ENCODE measurements around the gene HAGH. TPM values are rescaled to one million over a fixed set of nuclear protein-coding genes. Genes with fewer than 3 reads are reported as not detected.

The HAGH gene
- polyA plus RNA-seq, 1 donor from 2014 or later: 163 TPM

- no peak for TF ChIP-seq POLR2AphosphoS5 (IDR thresholded peaks at IDR 0.05)
- no peak for TF ChIP-seq MXI1 (conservative IDR thresholded peaks at IDR 0.05; ENCODE audit: poor library complexity, severe bottlenecking)
- no peak for TF ChIP-seq EP300 (conservative IDR thresholded peaks at IDR 0.05; ENCODE audit: poor library complexity, severe bottlenecking)
- no peak for TF ChIP-seq EZH2 (IDR thresholded peaks at IDR 0.05; ENCODE audit: borderline replicate concordance, insufficient read depth, low read length, poor library complexity, severe bottlenecking)
- no peak for TF ChIP-seq TAF1 (IDR thresholded peaks at IDR 0.05; ENCODE audit: low read depth)
- TF ChIP-seq, protein P1, sequence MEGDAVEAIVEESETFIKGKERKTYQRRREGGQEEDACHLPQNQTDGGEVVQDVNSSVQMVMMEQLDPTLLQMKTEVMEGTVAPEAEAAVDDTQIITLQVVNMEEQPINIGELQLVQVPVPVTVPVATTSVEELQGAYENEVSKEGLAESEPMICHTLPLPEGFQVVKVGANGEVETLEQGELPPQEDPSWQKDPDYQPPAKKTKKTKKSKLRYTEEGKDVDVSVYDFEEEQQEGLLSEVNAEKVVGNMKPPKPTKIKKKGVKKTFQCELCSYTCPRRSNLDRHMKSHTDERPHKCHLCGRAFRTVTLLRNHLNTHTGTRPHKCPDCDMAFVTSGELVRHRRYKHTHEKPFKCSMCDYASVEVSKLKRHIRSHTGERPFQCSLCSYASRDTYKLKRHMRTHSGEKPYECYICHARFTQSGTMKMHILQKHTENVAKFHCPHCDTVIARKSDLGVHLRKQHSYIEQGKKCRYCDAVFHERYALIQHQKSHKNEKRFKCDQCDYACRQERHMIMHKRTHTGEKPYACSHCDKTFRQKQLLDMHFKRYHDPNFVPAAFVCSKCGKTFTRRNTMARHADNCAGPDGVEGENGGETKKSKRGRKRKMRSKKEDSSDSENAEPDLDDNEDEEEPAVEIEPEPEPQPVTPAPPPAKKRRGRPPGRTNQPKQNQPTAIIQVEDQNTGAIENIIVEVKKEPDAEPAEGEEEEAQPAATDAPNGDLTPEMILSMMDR (IDR thresholded peaks at IDR 0.05; ENCODE audit: poor library complexity, severe bottlenecking): no peak
- TF ChIP-seq RAD21 (conservative IDR thresholded peaks at IDR 0.05): no peak
- TF ChIP-seq, protein P2, sequence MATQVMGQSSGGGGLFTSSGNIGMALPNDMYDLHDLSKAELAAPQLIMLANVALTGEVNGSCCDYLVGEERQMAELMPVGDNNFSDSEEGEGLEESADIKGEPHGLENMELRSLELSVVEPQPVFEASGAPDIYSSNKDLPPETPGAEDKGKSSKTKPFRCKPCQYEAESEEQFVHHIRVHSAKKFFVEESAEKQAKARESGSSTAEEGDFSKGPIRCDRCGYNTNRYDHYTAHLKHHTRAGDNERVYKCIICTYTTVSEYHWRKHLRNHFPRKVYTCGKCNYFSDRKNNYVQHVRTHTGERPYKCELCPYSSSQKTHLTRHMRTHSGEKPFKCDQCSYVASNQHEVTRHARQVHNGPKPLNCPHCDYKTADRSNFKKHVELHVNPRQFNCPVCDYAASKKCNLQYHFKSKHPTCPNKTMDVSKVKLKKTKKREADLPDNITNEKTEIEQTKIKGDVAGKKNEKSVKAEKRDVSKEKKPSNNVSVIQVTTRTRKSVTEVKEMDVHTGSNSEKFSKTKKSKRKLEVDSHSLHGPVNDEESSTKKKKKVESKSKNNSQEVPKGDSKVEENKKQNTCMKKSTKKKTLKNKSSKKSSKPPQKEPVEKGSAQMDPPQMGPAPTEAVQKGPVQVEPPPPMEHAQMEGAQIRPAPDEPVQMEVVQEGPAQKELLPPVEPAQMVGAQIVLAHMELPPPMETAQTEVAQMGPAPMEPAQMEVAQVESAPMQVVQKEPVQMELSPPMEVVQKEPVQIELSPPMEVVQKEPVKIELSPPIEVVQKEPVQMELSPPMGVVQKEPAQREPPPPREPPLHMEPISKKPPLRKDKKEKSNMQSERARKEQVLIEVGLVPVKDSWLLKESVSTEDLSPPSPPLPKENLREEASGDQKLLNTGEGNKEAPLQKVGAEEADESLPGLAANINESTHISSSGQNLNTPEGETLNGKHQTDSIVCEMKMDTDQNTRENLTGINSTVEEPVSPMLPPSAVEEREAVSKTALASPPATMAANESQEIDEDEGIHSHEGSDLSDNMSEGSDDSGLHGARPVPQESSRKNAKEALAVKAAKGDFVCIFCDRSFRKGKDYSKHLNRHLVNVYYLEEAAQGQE (IDR thresholded peaks at IDR 0.05; ENCODE audit: borderline replicate concordance): no peak
- no peak for TF ChIP-seq SMC3 (conservative IDR thresholded peaks at IDR 0.05; ENCODE audit: poor library complexity)
- no peak overlapping the region for H3K4me2 ChIP-seq (ENCODE audit: low read length)
- no peak overlapping the region for H3K4me3 ChIP-seq (ENCODE audit: low read length)
- H3K36me3 ChIP-seq (ENCODE audit: insufficient read depth, low read length): no peaks in the 10 kb centered on the region
- H3K27ac ChIP-seq (ENCODE audit: low read length): no peak overlapping the region
- H3K9me3 ChIP-seq (ENCODE audit: low read length): no peaks in the 10 kb centered on the region
- no peak overlapping the region for H2AFZ ChIP-seq (ENCODE audit: low read depth, low read length)
- no peak overlapping the region for H3K9ac ChIP-seq (ENCODE audit: low read length)
- H3K9me2 ChIP-seq (ENCODE audit: insufficient read depth, low read length): no peaks in the 10 kb centered on the region
- H3K79me2 ChIP-seq (replicated peaks; ENCODE audit: insufficient read depth, low read length): no peaks in the 10 kb centered on the region
- H4K20me1 ChIP-seq (ENCODE audit: insufficient read depth): no peaks in the 10 kb centered on the region
- H3F3A ChIP-seq (ENCODE audit: insufficient read depth, low read length, poor library complexity, severe bottlenecking): no peaks in the 10 kb centered on the region
- no peaks in the 10 kb centered on the region for H3K27me3 ChIP-seq (ENCODE audit: insufficient read depth, low read depth, low read length)
These were observed 16.5 kb downstream of the HAGH start for GRCh38 chr16:1810106-1810505.

DNA sequence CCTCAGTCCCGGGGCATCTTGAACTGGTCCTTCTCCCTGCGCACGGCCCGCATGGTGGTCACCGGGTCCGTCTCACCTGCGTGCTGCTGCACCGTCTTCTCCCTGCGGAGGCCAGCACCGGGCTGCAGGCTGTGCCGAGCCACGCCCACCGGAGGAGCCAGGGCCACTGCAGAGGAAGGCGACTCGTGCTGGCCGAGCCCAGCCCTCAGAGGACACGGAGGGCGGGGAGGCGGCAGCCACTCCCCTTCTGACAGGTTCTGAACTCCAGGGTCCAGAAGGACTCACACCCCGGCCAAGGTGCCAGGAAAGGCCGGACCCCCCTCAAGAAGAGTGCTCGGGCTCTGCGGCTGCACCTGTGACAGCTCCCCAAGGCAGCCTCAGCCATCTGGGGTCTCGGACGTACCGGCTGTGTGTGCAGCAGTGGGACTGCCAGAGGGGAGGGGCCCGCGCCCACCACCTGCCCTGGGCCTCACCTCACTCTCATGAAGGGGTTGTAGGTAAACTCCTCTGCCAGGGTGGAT is 17.3 kb downstream of the HAGH start:
- H3K9me2 ChIP-seq (ENCODE audit: insufficient read depth, low read length): no peaks in the 10 kb centered on the region
- H3F3A ChIP-seq (ENCODE audit: insufficient read depth, low read length, poor library complexity, severe bottlenecking): no peaks in the 10 kb centered on the region
- H3K9me3 ChIP-seq (ENCODE audit: low read length): no peaks in the 10 kb centered on the region
- H2AFZ ChIP-seq (ENCODE audit: low read depth, low read length): no peak overlapping the region
- no peak for TF ChIP-seq POLR2AphosphoS5 (IDR thresholded peaks at IDR 0.05)
- no peak for TF ChIP-seq TAF1 (IDR thresholded peaks at IDR 0.05; ENCODE audit: low read depth)
- TF ChIP-seq, protein P1 (IDR thresholded peaks at IDR 0.05; ENCODE audit: poor library complexity, severe bottlenecking): no peak
- TF ChIP-seq, protein P2 (IDR thresholded peaks at IDR 0.05; ENCODE audit: borderline replicate concordance): no peak
- no peak for TF ChIP-seq MXI1 (conservative IDR thresholded peaks at IDR 0.05; ENCODE audit: poor library complexity, severe bottlenecking)
- no peak for TF ChIP-seq EP300 (conservative IDR thresholded peaks at IDR 0.05; ENCODE audit: poor library complexity, severe bottlenecking)
- TF ChIP-seq RAD21 (conservative IDR thresholded peaks at IDR 0.05): no peak
- no peak for TF ChIP-seq EZH2 (IDR thresholded peaks at IDR 0.05; ENCODE audit: borderline replicate concordance, insufficient read depth, low read length, poor library complexity, severe bottlenecking)
- TF ChIP-seq SMC3 (conservative IDR thresholded peaks at IDR 0.05; ENCODE audit: poor library complexity): no peak
- H3K4me2 ChIP-seq (ENCODE audit: low read length): no peak overlapping the region
- H3K36me3 ChIP-seq (ENCODE audit: insufficient read depth, low read length): no peaks in the 10 kb centered on the region
- H4K20me1 ChIP-seq (ENCODE audit: insufficient read depth): no peaks in the 10 kb centered on the region
- no peak overlapping the region for H3K4me3 ChIP-seq (ENCODE audit: low read length)
- H3K9ac ChIP-seq (ENCODE audit: low read length): no peak overlapping the region
- H3K79me2 ChIP-seq (replicated peaks; ENCODE audit: insufficient read depth, low read length): no peaks in the 10 kb centered on the region
- no peaks in the 10 kb centered on the region for H3K27me3 ChIP-seq (ENCODE audit: insufficient read depth, low read depth, low read length)
- no peak overlapping the region for H3K27ac ChIP-seq (ENCODE audit: low read length)

Measured in neural cell (in vitro differentiated cells).